ENCODE results near the gene SPIRE2.

The SPIRE2 gene

DNA sequence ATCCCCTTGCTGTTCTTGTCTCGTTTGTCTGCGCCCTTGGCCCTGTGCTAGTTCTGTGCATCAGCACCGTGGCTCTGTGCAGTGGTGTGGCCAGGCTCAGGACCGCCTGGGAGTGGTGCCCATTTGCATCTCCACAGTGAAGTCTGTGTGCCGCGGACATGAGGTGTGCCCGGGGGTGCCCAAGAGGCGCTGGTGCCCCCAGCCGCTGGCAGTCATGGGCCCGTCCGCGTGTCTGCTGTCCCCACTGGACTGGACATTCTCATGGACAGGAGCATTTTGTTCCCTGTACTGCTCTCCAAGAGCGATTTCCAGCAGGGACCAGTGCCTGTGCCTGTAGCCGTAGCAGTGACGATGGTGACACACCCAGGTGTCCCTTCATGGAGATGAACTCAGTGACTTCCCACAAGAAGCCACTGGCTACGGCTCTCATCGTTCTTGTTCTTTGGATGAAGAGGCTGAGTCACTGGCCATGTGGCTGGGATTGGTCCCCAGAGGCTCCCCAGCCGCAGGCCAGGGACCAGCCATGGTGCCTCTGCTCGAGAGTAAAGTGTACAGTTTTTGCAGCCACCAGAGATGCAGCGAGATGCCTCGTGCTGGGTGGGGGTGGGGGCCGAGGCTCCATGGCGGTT lies 77.3 kb downstream of the SPIRE2 start:
- Histone ChIP-seq H3K27me3 (ENCODE audit: insufficient read depth, low read length, poor library complexity) (no peaks in the 10 kb centered on the region), H3K27ac (ENCODE audit: low read length) (no peak overlapping the region), H3K79me2 (ENCODE audit: insufficient read depth, low read length) (no peaks in the 10 kb centered on the region), H2AFZ (ENCODE audit: low read depth, low read length) (no peak overlapping the region), H4K20me1 (ENCODE audit: insufficient read depth, low read length) (peaks cover 23% of the 10 kb centered on the region), H3K4me3 (ENCODE audit: low read depth in 1 of 2, low read length in 2 of 2) (no peak overlapping the region), H3K9ac (ENCODE audit: low read depth, low read length) (no peak overlapping the region), H3K4me2 (ENCODE audit: insufficient read depth, low read length) (no peak overlapping the region), H3K9me3 (ENCODE audit: insufficient read depth, low read length, severe bottlenecking) (no peaks in the 10 kb centered on the region), H3K36me3 (ENCODE audit: insufficient read depth, low read length) (peaks cover 75% of the 10 kb centered on the region), H3K4me1 (ENCODE audit: insufficient read depth, low read length) (no peaks in the 10 kb centered on the region)
- DNase-seq (no peak), ATAC-seq (ENCODE audit: insufficient read depth, low read depth) (no peak)
- TF ChIP-seq, protein P1, sequence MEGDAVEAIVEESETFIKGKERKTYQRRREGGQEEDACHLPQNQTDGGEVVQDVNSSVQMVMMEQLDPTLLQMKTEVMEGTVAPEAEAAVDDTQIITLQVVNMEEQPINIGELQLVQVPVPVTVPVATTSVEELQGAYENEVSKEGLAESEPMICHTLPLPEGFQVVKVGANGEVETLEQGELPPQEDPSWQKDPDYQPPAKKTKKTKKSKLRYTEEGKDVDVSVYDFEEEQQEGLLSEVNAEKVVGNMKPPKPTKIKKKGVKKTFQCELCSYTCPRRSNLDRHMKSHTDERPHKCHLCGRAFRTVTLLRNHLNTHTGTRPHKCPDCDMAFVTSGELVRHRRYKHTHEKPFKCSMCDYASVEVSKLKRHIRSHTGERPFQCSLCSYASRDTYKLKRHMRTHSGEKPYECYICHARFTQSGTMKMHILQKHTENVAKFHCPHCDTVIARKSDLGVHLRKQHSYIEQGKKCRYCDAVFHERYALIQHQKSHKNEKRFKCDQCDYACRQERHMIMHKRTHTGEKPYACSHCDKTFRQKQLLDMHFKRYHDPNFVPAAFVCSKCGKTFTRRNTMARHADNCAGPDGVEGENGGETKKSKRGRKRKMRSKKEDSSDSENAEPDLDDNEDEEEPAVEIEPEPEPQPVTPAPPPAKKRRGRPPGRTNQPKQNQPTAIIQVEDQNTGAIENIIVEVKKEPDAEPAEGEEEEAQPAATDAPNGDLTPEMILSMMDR (IDR thresholded peaks at IDR 0.05; ENCODE audit: borderline replicate concordance, extremely low read depth, low read length, poor library complexity, severe bottlenecking), result no peak
- no peak for TF ChIP-seq EZH2 (IDR thresholded peaks at IDR 0.05; ENCODE audit: borderline replicate concordance, low read depth, low read length, severe bottlenecking)

GRCh38 chr16:89906140-89907025 lies 78.1 kb downstream of the SPIRE2 start:
- TF ChIP-seq, protein P1 (IDR thresholded peaks at IDR 0.05; ENCODE audit: borderline replicate concordance, extremely low read depth, low read length, poor library complexity, severe bottlenecking), result no peak
- no peak for TF ChIP-seq EZH2 (IDR thresholded peaks at IDR 0.05; ENCODE audit: borderline replicate concordance, low read depth, low read length, severe bottlenecking)
- no peak for DNase-seq
- Histone ChIP-seq H3K4me2 (ENCODE audit: insufficient read depth, low read length) (no peak overlapping the region), H2AFZ (ENCODE audit: low read depth, low read length) (no peak overlapping the region), H3K4me1 (ENCODE audit: insufficient read depth, low read length) (no peaks in the 10 kb centered on the region), H3K79me2 (ENCODE audit: insufficient read depth, low read length) (no peaks in the 10 kb centered on the region), H3K4me3 (ENCODE audit: low read depth in 1 of 2, low read length in 2 of 2) (no peak overlapping the region), H3K9me3 (ENCODE audit: insufficient read depth, low read length, severe bottlenecking) (no peaks in the 10 kb centered on the region), H3K27ac (ENCODE audit: low read length) (no peak overlapping the region), H3K9ac (ENCODE audit: low read depth, low read length) (no peak overlapping the region), H3K36me3 (ENCODE audit: insufficient read depth, low read length) (peaks cover 76% of the 10 kb centered on the region), H4K20me1 (ENCODE audit: insufficient read depth, low read length) (peaks cover 24% of the 10 kb centered on the region), H3K27me3 (ENCODE audit: insufficient read depth, low read length, poor library complexity) (no peaks in the 10 kb centered on the region)
- no peak for ATAC-seq (ENCODE audit: insufficient read depth, low read depth)

DNA sequence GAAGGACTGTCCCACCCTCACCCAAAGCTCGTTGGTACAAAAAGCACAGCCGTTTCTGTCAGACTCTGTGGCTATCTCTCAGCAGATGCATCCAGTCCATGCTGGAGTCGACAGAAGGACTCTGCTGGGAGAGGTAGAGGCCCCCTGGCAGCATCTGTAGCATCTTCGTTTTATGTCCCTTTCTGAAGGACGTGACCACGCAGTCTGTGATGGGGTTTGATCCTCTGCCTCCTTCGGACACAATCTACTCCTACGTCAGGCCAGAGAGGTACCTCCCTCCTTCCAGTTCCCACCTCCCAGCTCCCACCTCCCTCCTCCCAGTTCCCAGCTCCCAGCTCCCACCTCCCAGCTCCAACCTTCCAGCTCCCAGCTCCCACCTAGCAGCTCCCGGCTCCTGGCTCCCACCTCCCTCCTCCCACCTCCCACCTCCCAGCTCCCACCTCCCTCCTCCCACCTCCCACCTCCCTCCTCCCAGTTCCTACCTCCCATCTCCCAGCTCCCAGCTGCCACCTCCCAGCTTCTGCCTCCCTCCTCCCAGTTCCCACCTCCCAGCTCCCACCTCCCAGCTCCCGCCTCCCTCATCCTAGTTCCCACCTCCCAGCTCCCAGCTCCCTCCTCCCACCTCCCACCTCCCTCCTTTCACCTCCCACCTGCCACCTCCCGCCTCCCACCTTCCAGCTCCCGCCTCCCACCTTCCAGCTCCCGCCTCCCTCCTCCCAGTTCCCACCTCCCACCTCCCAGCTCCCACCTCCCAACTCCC lies 79.0 kb downstream of the SPIRE2 start:
- no peaks in the 10 kb centered on the region for H3K9me3 ChIP-seq (ENCODE audit: insufficient read depth, low read length, severe bottlenecking)
- TF ChIP-seq, protein P1 (IDR thresholded peaks at IDR 0.05; ENCODE audit: borderline replicate concordance, extremely low read depth, low read length, poor library complexity, severe bottlenecking), result no peak
- H3K4me2 ChIP-seq (ENCODE audit: insufficient read depth, low read length), result no peak overlapping the region
- H3K79me2 ChIP-seq (ENCODE audit: insufficient read depth, low read length), result no peaks in the 10 kb centered on the region
- H3K9ac ChIP-seq (ENCODE audit: low read depth, low read length), result no peak overlapping the region
- H3K4me1 ChIP-seq (ENCODE audit: insufficient read depth, low read length), result no peaks in the 10 kb centered on the region
- DNase-seq, result no peak
- H3K27ac ChIP-seq (ENCODE audit: low read length), result no peak overlapping the region
- no peak for ATAC-seq (ENCODE audit: insufficient read depth, low read depth)
- H3K27me3 ChIP-seq (ENCODE audit: insufficient read depth, low read length, poor library complexity), result no peaks in the 10 kb centered on the region
- peaks cover 81% of the 10 kb centered on the region for H3K36me3 ChIP-seq (ENCODE audit: insufficient read depth, low read length)
- H4K20me1 ChIP-seq (ENCODE audit: insufficient read depth, low read length), result peaks cover 30% of the 10 kb centered on the region
- no peak overlapping the region for H3K4me3 ChIP-seq (ENCODE audit: low read depth in 1 of 2, low read length in 2 of 2)
- H2AFZ ChIP-seq (ENCODE audit: low read depth, low read length), result no peak overlapping the region
